CD4-positive, alpha-beta T cell treated with Interleukin-4 for 1 hour (primary cell): ENCODE measurements around the gene P2RY8.

ENCODE experiments used
- DNase-seq, 2 donors: peaks; one replicate each; pipeline ENCODE4 v3.0.0-alpha.2; 2020 to 2022

Gene P2RY8

DNA sequence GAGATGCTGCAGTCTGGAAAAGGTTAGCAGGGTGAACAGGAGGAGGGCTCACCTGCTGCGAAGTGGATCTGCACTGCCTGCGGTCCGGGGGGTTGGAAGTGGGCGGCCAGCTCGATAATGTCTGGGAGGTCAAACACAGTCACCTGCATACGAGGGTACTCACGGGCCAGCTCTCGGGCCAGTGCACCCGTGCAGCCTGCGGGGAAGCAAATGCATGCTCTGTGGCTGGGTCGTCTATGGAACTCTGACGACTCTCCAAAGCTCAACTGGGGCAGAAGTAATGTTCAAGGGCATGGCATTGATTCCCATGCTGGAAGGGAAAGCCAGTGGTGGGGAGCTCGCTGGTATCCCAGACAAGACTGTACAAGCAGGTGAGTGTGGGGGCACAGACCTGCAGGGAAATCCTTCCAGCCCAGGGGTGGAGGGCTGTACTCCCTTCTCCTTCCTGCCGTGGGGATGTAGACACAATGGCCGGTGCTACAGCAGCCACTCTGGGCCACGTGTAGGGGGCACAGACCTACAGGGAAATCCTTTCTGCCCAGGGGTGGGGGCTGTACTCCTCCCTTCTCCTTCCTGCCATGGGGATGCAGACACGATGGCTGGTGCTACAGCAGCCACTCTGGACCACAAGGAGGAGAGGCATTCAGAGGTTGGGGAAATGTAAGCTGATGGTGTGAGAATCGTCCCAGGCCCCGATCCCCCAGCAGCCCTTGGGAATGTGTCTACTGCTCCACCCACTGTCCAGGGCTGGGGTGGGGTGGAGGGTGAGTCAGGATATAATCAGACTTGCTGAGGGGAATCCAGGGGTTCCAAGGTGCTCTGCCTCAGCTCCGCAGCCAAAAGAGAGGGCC, 118.8 kb downstream of the P2RY8 start:
- DNase-seq = no peak

DNA sequence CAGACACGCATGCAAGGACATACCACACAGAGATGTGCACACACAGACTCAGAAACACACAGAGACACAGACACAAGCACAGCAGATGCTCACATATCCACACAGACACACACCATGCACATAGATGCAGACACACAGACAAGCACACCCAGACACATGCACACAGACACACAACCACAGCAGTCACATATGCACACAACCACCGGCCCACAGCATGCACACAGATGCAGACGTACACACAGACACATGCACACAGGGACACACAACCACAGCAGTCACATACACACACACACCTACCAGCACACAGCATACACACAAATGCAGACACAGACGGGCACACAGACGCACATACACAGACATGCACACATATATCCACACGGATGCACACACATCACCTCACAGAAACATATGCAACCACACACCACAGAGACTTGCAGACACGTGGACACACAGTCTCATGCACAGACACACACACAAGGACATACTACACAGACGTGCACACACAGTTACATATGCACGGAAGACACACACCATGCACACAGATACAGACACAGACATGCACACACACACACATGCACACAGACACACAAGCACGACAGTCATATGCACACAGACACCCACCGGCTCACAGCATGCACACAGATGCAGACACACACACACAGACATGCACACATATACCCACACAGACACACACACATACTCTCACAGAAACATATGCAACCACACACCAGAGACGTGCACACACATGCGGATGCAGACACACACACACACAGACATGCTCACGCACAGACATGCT, 119.8 kb downstream of the P2RY8 start:
- no peak for DNase-seq

DNA sequence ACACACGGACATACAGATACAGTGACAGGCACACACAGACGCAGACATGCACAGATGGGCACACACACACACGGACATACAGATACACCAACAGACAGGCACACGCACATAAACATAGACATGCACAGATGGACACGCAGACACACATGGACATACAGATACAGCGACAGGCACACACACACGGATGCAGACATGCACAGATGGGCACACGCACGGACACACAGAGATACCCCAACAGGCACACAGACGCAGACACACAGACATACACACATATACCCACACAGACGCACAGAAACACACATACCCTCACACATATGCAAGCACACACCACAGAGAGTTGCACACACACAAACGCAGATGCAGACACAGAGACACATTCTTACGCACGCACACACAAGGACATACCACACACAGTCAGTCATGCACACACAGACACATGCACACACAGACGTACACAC, 120.6 kb downstream of the P2RY8 start:
- DNase-seq = no peak
